ENCODE data around the gene FAM53B. TPM values are rescaled to one million over a fixed set of nuclear protein-coding genes. Genes with fewer than 3 reads are reported as not detected.

The FAM53B gene
- total RNA-seq, 4 donors from 2014 or later: 63.5 to 75.5 (median 67.3) TPM

DNA sequence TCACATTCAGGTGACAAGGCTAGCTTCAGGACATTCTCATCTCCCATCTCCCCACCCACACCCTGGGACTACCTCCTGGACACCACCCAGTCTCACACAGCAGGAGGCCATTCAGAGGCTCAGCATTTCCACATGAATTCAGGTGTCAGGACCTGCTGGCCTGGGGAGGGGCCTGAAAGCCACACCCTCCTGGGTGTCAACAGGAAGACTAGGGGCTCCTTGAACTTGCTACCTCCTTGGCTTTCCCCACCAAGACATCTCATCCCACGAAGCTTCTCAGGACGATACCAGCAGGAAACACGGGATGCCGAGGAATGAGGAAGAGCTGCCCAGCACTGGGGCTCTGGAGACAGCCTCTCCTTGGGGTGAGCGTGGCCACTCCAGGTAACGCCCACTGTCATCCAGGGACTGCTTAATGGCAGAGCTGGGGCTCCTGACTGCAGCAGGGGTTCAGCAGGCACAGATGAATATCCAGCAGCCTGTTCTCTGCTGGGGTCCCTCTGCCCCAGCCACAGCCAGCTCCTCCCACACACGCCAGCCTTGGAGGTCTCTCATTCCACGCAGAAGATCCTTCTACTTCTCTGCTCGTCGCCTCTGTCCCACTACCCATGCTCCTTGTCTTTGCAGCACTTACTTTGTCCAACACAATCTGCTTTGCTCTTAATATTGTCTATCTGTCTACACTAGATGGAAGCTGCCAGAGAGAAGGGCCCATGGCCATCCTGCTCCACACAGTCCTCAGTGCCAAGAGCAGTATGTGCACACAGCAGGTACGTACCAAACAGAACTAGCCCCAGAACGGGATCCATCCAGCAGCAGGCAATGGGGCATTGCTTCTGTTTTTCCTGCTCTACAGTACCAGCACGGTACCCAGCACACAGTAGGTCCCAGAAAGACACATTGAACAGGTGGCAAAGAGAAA is 88.7 kb downstream of the FAM53B start:
- no peak for DNase-seq (ENCODE audit: low spot score in 2 of 2)
- 90% methylated on average over 13 of the region's 13 CpGs for WGBS
- peaks cover 73% of the 10 kb centered on the region for H3K4me1 ChIP-seq

DNA sequence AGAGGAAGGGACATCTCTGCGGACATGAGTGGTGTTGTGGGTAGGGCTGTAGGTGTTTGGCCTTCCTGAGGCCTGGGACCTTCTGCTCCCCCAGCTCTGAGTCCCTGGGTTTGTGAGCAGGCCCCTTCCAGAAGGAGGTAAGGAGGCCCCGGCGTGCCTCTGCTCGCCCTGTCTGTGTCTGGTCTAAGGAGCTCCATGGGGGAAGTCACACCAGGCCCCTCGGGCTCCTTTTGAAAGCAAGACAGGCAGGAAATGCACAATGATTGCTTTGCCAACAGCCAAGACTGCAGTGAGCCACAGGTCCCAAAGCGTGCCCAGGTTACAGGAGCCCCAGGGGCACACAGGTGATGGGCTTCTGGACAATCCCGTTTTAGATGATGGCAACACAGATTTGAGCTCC is 89.5 kb downstream of the FAM53B start:
- Histone ChIP-seq H3K27me3 (no peaks in the 10 kb centered on the region), H3K4me1 (peaks cover 76% of the 10 kb centered on the region), H3K4me3 (no peak overlapping the region), H3K27ac (peak overlapping the region; percentile 83), H3K9me3 (no peaks in the 10 kb centered on the region), H3K36me3 (peaks cover 7% of the 10 kb centered on the region)
- WGBS: 51% methylated on average over 5 of the region's 7 CpGs
- DNase-seq (ENCODE audit: low spot score in 2 of 2): no peak
- TF ChIP-seq EP300 (IDR thresholded peaks at IDR 0.05): no peak
- TF ChIP-seq POLR2AphosphoS5 (IDR thresholded peaks at IDR 0.05): no peak
- no peak for TF ChIP-seq POLR2A (IDR thresholded peaks at IDR 0.05)
- TF ChIP-seq, protein P1, sequence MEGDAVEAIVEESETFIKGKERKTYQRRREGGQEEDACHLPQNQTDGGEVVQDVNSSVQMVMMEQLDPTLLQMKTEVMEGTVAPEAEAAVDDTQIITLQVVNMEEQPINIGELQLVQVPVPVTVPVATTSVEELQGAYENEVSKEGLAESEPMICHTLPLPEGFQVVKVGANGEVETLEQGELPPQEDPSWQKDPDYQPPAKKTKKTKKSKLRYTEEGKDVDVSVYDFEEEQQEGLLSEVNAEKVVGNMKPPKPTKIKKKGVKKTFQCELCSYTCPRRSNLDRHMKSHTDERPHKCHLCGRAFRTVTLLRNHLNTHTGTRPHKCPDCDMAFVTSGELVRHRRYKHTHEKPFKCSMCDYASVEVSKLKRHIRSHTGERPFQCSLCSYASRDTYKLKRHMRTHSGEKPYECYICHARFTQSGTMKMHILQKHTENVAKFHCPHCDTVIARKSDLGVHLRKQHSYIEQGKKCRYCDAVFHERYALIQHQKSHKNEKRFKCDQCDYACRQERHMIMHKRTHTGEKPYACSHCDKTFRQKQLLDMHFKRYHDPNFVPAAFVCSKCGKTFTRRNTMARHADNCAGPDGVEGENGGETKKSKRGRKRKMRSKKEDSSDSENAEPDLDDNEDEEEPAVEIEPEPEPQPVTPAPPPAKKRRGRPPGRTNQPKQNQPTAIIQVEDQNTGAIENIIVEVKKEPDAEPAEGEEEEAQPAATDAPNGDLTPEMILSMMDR (IDR thresholded peaks at IDR 0.05): no peak

More for the DNA sequence above, 88.7 kb downstream of the FAM53B start:
- TF ChIP-seq POLR2AphosphoS5 (IDR thresholded peaks at IDR 0.05) (no peak), POLR2A (IDR thresholded peaks at IDR 0.05) (no peak), EP300 (IDR thresholded peaks at IDR 0.05) (no peak)
- TF ChIP-seq, protein P1 (IDR thresholded peaks at IDR 0.05): no peak
- Histone ChIP-seq H3K9me3 (no peaks in the 10 kb centered on the region), H3K27ac (peak overlapping the region; percentile 83), H3K4me3 (no peak overlapping the region), H3K27me3 (no peaks in the 10 kb centered on the region), H3K36me3 (peaks cover 9% of the 10 kb centered on the region)

DNA sequence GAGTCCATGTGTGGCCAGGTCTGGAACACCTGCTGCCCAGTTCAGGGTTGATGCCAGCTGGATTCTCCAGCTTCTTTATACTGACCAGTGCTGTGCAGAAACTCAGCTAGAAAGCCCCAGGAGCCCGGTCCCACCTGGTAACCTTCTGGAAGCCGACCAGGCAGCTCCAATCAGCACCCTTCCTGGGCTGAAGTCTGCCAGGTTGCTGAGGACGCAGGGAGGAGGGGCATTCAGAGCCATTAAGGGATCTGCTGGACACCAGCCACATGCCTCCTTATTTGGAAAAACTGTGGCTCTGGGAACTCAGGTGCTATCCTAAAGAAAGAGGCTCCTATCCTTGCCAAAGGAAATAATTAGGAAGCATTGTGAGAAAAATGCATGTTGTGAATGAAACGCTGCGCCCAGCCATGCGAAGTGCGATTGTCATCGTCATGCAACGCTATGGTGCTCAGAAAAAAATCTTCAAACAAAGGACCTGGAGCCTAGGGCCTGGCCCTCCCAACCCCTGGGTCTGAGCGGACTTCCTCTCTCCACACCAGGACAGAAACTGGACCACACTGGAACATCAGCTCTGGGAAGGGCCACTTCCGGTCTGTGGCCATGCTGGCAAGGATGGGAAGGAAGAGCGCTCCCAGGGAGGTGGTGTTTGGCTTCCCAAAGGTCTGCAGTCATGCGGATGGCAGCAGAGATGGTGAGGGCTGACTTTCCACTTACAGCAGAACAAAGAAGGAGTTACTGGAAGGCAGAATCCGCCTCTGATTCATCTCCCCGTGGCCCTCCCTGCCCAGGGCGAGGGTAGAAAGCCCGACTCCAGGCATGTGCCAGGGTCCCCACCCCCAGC is 90.1 kb downstream of the FAM53B start:
- peaks cover 7% of the 10 kb centered on the region for H3K36me3 ChIP-seq
- H3K27me3 ChIP-seq: no peaks in the 10 kb centered on the region
- WGBS: 59% methylated on average over 16 of the region's 17 CpGs
- no peak for DNase-seq (ENCODE audit: low spot score in 2 of 2)
- no peaks in the 10 kb centered on the region for H3K9me3 ChIP-seq
- peaks cover 78% of the 10 kb centered on the region for H3K4me1 ChIP-seq
- peak overlapping the region; percentile 83 for H3K27ac ChIP-seq
- H3K4me3 ChIP-seq: no peak overlapping the region
- no peak for TF ChIP-seq POLR2A (IDR thresholded peaks at IDR 0.05)
- TF ChIP-seq, protein P1 (IDR thresholded peaks at IDR 0.05): no peak
- TF ChIP-seq POLR2AphosphoS5 (IDR thresholded peaks at IDR 0.05): peak in 1 of 3 donors; percentile 50
- TF ChIP-seq EP300 (IDR thresholded peaks at IDR 0.05): no peak

DNA sequence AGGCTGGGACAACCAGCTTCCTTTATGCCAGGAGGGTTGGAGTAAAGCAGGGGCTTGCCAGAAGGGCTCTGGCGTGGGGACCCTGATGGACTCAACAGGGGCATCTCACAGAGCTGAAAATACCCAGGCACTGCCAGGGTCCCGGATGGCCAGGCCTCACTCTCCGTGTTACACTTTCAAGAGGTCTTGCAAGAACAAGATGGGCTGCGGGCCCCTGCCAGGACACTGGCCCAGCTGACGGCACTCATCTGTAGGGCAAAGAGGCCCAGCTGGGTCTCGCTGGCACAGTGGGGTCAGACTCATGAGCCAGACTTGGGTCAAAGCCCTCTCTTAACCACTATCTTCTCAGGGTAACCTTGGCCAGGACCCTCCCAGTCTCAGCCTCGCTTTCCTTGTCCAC is 90.9 kb downstream of the FAM53B start:
- no peak overlapping the region for H3K4me3 ChIP-seq
- peaks cover 83% of the 10 kb centered on the region for H3K4me1 ChIP-seq
- no peak for DNase-seq (ENCODE audit: low spot score in 2 of 2)
- WGBS: 57% methylated on average over 3 of the region's 7 CpGs
- peak overlapping the region; percentile 83 for H3K27ac ChIP-seq
- peaks cover 7% of the 10 kb centered on the region for H3K36me3 ChIP-seq
- TF ChIP-seq POLR2AphosphoS5 (IDR thresholded peaks at IDR 0.05) (no peak), EP300 (IDR thresholded peaks at IDR 0.05) (no peak), POLR2A (IDR thresholded peaks at IDR 0.05) (no peak)
- TF ChIP-seq, protein P1 (IDR thresholded peaks at IDR 0.05): no peak
- H3K9me3 ChIP-seq: no peaks in the 10 kb centered on the region
- H3K27me3 ChIP-seq: no peaks in the 10 kb centered on the region
